Neuron (in vitro differentiated cells): ENCODE measurements around the gene CRB2.

Experiments
- H2AFZ ChIP-seq: one replicate; pipeline ENCODE4 v1.6.1; 2013; ENCODE audit warnings: low read depth, mild to moderate bottlenecking, inconsistent platforms, low read length, moderate library complexity
- H3K27me3 ChIP-seq: one replicate; pipeline ENCODE4 v1.6.1; 2013; ENCODE audit warnings: low read length; ENCODE audit not compliant: insufficient read depth
- H3K36me3 ChIP-seq: one replicate; pipeline ENCODE4 v1.6.1; 2013; ENCODE audit warnings: low read length; ENCODE audit not compliant: insufficient read depth
- H3K4me1 ChIP-seq: one replicate; pipeline ENCODE4 v1.6.1; 2013; ENCODE audit warnings: low read length; ENCODE audit not compliant: insufficient read depth
- H3K4me3 ChIP-seq: 2 replicates; pipeline ENCODE4 v1.5.1; 2013; ENCODE audit warnings: mild to moderate bottlenecking, low read length, moderate library complexity
- H3K9me3 ChIP-seq: one replicate; pipeline ENCODE4 v1.6.1; 2013; ENCODE audit warnings: low read length

CRB2 gene

GRCh38 chr9:123377211-123377971 lies 21.4 kb downstream of the CRB2 start:
- Histone ChIP-seq H3K9me3 (no peaks in the 10 kb centered on the region), H3K4me1 (peaks cover 43% of the 10 kb centered on the region), H3K4me3 (no peak overlapping the region)

DNA sequence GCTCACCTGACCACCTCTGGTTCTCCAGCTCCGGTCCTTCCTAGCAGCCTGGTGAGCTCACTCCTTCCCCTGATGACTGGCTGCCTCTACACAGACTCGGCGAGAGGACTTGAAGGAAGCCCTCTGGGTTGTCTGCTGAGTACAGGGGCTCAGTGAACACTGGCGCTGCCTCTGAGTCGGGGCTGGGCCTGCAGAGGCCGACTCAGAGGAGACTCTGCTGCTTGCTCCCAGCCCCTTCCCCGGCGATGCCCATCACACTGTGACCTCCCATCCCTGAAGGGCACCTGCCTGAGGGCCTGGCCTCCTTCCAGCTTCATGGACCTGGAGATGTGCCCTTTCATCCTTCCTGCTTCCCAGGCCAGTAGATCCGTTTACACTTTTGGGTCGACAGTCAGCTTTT lies 22.0 kb downstream of the CRB2 start:
- H3K4me1 ChIP-seq: peaks cover 36% of the 10 kb centered on the region
- H2AFZ ChIP-seq: no peak overlapping the region
- H3K9me3 ChIP-seq: no peaks in the 10 kb centered on the region
- peaks cover 55% of the 10 kb centered on the region for H3K36me3 ChIP-seq
- no peak overlapping the region for H3K4me3 ChIP-seq
- no peaks in the 10 kb centered on the region for H3K27me3 ChIP-seq

More at GRCh38 chr9:123377211-123377971, 21.4 kb downstream of the CRB2 start:
- Histone ChIP-seq H3K27me3 (no peaks in the 10 kb centered on the region), H2AFZ (no peak overlapping the region), H3K36me3 (peaks cover 61% of the 10 kb centered on the region)

GRCh38 chr9:123378956-123379660 lies 23.1 kb downstream of the CRB2 start:
- Histone ChIP-seq H3K4me3 (no peak overlapping the region), H3K27me3 (no peaks in the 10 kb centered on the region), H3K4me1 (peaks cover 37% of the 10 kb centered on the region), H2AFZ (no peak overlapping the region), H3K36me3 (peaks cover 47% of the 10 kb centered on the region), H3K9me3 (no peaks in the 10 kb centered on the region)

DNA sequence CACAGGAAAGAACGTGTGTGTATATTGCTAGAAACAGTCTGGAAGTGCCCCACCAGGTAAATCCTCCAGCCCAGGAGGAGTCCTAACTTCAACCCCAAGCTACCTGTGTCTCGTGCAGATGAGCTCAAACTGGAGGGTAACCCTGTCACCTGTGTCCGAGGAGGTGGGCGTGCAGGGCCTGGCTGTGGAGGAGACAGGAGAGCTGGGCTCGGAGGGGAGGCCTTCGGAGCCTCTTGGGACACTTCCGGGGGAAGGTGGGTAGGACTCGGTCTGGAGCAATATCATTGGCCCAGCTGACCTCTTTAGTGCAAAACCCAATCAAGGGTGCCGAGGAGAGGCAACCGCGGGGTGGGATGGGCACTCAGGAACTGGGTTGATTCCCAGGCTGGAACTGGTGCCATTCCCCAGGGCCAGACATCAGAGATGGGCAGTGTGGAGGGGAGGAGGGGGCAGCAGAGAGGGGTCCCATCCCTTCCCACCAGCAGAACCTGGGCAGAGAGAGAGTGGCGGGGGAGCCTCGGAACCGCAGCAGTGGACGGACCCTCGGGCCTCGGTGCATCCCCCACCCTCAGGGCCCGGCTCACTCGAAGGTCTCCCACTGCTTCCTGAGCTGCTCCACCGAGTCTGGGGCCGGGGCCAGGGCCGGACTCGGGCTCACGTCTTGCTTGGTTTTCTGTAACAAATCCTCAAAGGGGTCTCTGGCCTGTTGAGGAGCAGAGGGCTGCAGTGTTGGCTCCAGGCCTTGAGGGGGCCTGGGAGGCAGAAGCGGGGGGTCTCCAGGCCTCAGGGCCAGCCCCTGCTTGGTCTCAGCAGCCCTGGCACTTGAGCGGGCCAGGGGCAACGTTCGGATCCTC lies 25.1 kb downstream of the CRB2 start:
- H3K4me1 ChIP-seq: peaks cover 22% of the 10 kb centered on the region
- peaks cover 28% of the 10 kb centered on the region for H3K36me3 ChIP-seq
- no peak overlapping the region for H3K4me3 ChIP-seq
- H3K9me3 ChIP-seq: no peaks in the 10 kb centered on the region
- no peak overlapping the region for H2AFZ ChIP-seq
- no peaks in the 10 kb centered on the region for H3K27me3 ChIP-seq

GRCh38 chr9:123382653-123383511 lies 26.9 kb downstream of the CRB2 start:
- H3K4me3 ChIP-seq: no peak overlapping the region
- H3K36me3 ChIP-seq: peaks cover 10% of the 10 kb centered on the region
- no peaks in the 10 kb centered on the region for H3K27me3 ChIP-seq
- H3K4me1 ChIP-seq: peaks cover 26% of the 10 kb centered on the region
- no peaks in the 10 kb centered on the region for H3K9me3 ChIP-seq
- H2AFZ ChIP-seq: no peak overlapping the region

- H3K4me1 ChIP-seq: peaks cover 24% of the 10 kb centered on the region
- H3K4me3 ChIP-seq: no peak overlapping the region
- H3K9me3 ChIP-seq: no peaks in the 10 kb centered on the region
- no peak overlapping the region for H2AFZ ChIP-seq
- peaks cover 4% of the 10 kb centered on the region for H3K36me3 ChIP-seq
- no peaks in the 10 kb centered on the region for H3K27me3 ChIP-seq
Observed at GRCh38 chr9:123383512-123384170, 27.6 kb downstream of the CRB2 start.

- no peak overlapping the region for H3K4me3 ChIP-seq
- H3K4me1 ChIP-seq: peaks cover 35% of the 10 kb centered on the region
- H3K9me3 ChIP-seq: no peaks in the 10 kb centered on the region
- no peaks in the 10 kb centered on the region for H3K27me3 ChIP-seq
- H3K36me3 ChIP-seq: no peaks in the 10 kb centered on the region
- H2AFZ ChIP-seq: no peak overlapping the region
Observed at GRCh38 chr9:123387686-123388085, 31.7 kb downstream of the CRB2 start.

GRCh38 chr9:123389070-123389469 lies 33.1 kb downstream of the CRB2 start:
- H3K36me3 ChIP-seq: no peaks in the 10 kb centered on the region
- no peaks in the 10 kb centered on the region for H3K9me3 ChIP-seq
- no peak overlapping the region for H3K4me3 ChIP-seq
- H3K4me1 ChIP-seq: peaks cover 25% of the 10 kb centered on the region
- no peaks in the 10 kb centered on the region for H3K27me3 ChIP-seq
- no peak overlapping the region for H2AFZ ChIP-seq

DNA sequence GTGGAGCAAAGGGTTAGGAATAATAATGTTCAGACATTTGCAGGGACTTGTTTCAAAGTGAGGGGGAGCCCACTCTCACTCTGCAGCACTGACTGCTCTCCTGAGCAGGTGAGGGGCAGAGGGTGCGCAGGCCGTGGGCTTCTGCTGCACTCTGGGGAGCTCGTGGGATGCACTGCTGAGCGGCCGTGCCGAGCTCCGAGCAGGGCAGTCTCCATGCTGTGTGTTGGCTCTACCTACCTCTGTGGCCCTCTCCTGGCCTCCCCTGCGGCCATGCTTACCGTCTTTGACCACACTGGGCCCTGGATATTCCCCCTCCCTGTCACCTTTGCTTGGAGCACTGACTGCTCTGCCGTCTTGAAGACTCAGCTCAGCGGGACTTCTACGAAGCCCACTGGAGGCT lies 33.7 kb downstream of the CRB2 start:
- Histone ChIP-seq H3K9me3 (no peaks in the 10 kb centered on the region), H3K27me3 (no peaks in the 10 kb centered on the region), H3K4me3 (no peak overlapping the region), H3K4me1 (peaks cover 25% of the 10 kb centered on the region), H2AFZ (no peak overlapping the region), H3K36me3 (no peaks in the 10 kb centered on the region)

- Histone ChIP-seq H3K9me3 (no peaks in the 10 kb centered on the region), H3K4me1 (peaks cover 33% of the 10 kb centered on the region), H3K36me3 (no peaks in the 10 kb centered on the region), H3K4me3 (no peak overlapping the region), H2AFZ (no peak overlapping the region), H3K27me3 (no peaks in the 10 kb centered on the region)
Observed at GRCh38 chr9:123390337-123391135, 34.5 kb downstream of the CRB2 start.

DNA sequence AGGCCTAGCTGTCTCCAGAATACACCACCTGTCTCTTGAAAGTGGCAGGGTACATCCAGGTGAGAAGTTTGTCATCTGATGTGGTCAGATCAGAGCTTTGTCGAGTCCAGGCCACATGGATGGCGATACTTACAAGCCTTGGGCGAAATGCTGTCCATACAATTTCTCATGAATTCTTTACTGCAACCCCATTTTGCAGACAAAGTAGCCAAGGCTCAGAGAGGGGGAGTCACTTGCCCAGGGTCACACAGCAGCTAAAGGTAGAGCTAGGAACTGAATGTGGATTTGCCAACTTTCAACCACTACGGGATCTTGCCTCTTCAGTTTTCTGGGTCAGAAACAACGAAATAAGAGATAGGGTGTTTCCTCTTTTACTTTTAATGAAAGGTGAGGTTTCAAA lies 35.2 kb downstream of the CRB2 start:
- Histone ChIP-seq H2AFZ (no peak overlapping the region), H3K9me3 (no peaks in the 10 kb centered on the region), H3K4me3 (no peak overlapping the region), H3K27me3 (no peaks in the 10 kb centered on the region), H3K36me3 (no peaks in the 10 kb centered on the region), H3K4me1 (peaks cover 30% of the 10 kb centered on the region)
